GM21526 (cell line): ENCODE results near the gene SLC38A9.
"Not testable (repeated sequence)": the region's sequence is repeated elsewhere in the genome, so short reads cannot be mapped to it uniquely, and the experiment has no call there.

ENCODE experiments used
- ATAC-seq: cut with Tn5 transposase; IDR thresholded peaks from one replicate; pipeline ENCODE4 v1.9.1; 2021; ENCODE audit warnings: moderate library complexity; ENCODE audit not compliant: unreplicated experiment, low FRiP score

SLC38A9 gene

GRCh38 chr5:55620766-55621160, 91.4 kb downstream of the SLC38A9 start:
- no peak for ATAC-seq

- ATAC-seq = no peak
Observed at GRCh38 chr5:55620009-55620765, 91.9 kb downstream of the SLC38A9 start.

GRCh38 chr5:55618318-55618717, 93.8 kb downstream of the SLC38A9 start:
- ATAC-seq = no peak

- no peak for ATAC-seq
Observed at GRCh38 chr5:55613112-55613868, 98.8 kb downstream of the SLC38A9 start.

- no peak for ATAC-seq
Observed at GRCh38 chr5:55610542-55610941, 101.6 kb downstream of the SLC38A9 start.

GRCh38 chr5:55609413-55609812, 102.7 kb downstream of the SLC38A9 start:
- no peak for ATAC-seq

- no peak for ATAC-seq
Observed at GRCh38 chr5:55608595-55609349, 103.4 kb downstream of the SLC38A9 start.

GRCh38 chr5:55607309-55607708, 104.8 kb downstream of the SLC38A9 start:
- not testable (repeated sequence) for ATAC-seq

GRCh38 chr5:55604611-55605067, 107.5 kb downstream of the SLC38A9 start:
- ATAC-seq = no peak

GRCh38 chr5:55603922-55604321, 108.2 kb downstream of the SLC38A9 start:
- no peak for ATAC-seq

- ATAC-seq = no peak
Observed at GRCh38 chr5:55601628-55602027, 110.5 kb downstream of the SLC38A9 start.

GRCh38 chr5:55601204-55601618, 110.9 kb downstream of the SLC38A9 start:
- no peak for ATAC-seq

GRCh38 chr5:55600497-55601203, 111.5 kb downstream of the SLC38A9 start:
- ATAC-seq = no peak

- ATAC-seq = no peak
Observed at GRCh38 chr5:55600086-55600485, 112.0 kb downstream of the SLC38A9 start.

- ATAC-seq = no peak
Observed at GRCh38 chr5:55599148-55600050, 112.7 kb downstream of the SLC38A9 start.

- ATAC-seq = no peak
Observed at GRCh38 chr5:55597014-55597981, 114.8 kb downstream of the SLC38A9 start.

GRCh38 chr5:55594671-55595070, 117.5 kb downstream of the SLC38A9 start:
- no peak for ATAC-seq

GRCh38 chr5:55593115-55593472, 119.0 kb downstream of the SLC38A9 start:
- ATAC-seq = no peak
